Skeletal muscle tissue (tissue), 4 donors: ENCODE results near the gene TRIM17. TPM values are rescaled to one million over a fixed set of nuclear protein-coding genes. Genes with fewer than 3 reads are reported as not detected.

Experiments
- H3K27ac ChIP-seq: one replicate; pipeline ENCODE4 v1.7.0; 2013; ENCODE audit warnings: mild to moderate bottlenecking, low read depth, low read length, inconsistent platforms
- H3K27me3 ChIP-seq, 3 donors: one replicate each; pipeline ENCODE4 v1.7.0; 2013; ENCODE audit warnings: low read length in 3 of 3; ENCODE audit not compliant: control insufficient read depth in 3 of 3, insufficient read depth in 3 of 3
- H3K36me3 ChIP-seq, 3 donors: one replicate each; pipeline ENCODE4 v1.7.0; 2013; ENCODE audit warnings: low read length in 3 of 3; ENCODE audit not compliant: control insufficient read depth in 3 of 3, insufficient read depth in 3 of 3
- H3K4me1 ChIP-seq, 3 donors: one replicate each; pipeline ENCODE4 v1.7.0; 2013; ENCODE audit warnings: low read length in 3 of 3, mild to moderate bottlenecking in 3 of 3; ENCODE audit not compliant: control insufficient read depth in 3 of 3, insufficient read depth in 3 of 3
- H3K4me3 ChIP-seq, 3 donors: one replicate each; pipeline ENCODE4 v1.7.0; 2013; ENCODE audit warnings: low read length in 3 of 3
- H3K9ac ChIP-seq, 3 donors: one replicate each; pipeline ENCODE4 v1.7.0; 2013; ENCODE audit warnings: low read length in 3 of 3, mild to moderate bottlenecking in 3 of 3, moderate library complexity in 2 of 3, low read depth in 1 of 3
- H3K9me3 ChIP-seq, 3 donors: one replicate each; pipeline ENCODE4 v1.7.0; 2013; ENCODE audit warnings: low read length in 3 of 3; ENCODE audit not compliant: control insufficient read depth in 3 of 3
- total RNA-seq: library from RNA; depleted of rRNA; stranded (reverse); fragments of >200 nt; gene quantifications from one replicate; pipeline ENCODE4 v1.2.3, GENCODE V29; 2014
- donor health status: Osteomylitis.

TRIM17 gene
- total RNA-seq, 1 donor from 2014 or later = 0.52 TPM

DNA sequence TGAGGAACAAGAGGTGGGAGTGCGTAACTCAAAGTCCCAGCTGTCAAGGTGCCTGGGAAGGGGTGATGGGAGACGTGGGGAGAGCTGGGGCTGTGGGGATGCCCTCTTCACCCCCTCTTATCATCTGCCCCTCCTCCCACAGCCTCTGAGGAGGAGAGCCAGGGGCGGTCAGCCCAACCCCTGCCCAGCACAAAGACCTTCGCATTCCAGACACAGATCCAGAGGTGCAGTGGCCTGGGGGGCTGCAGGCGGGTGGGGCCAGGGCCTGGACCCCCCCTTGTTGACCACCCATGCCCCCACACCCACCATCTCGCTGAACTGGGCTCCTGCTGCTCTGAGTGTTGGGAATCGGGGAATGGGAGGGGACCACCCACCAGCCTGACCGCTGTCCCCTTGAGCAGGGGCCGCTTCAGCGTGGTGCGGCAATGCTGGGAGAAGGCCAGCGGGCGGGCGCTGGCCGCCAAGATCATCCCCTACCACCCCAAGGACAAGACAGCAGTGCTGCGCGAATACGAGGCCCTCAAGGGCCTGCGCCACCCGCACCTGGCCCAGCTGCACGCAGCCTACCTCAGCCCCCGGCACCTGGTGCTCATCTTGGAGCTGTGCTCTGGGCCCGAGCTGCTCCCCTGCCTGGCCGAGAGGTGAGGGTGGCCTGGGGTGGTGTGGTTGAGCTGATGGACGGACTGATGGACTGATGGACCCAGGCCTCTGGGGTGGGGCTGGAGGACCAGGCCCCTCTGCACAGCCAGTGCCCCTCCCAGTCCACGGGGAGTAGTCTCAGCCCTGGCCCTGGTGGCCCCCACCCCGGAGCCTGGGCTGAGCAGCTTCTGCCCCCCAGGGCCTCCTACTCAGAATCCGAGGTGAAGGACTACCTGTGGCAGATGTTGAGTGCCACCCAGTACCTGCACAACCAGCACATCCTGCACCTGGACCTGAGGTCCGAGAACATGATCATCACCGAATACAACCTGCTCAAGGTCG lies 39.7 kb downstream of the TRIM17 start:
- Histone ChIP-seq H3K36me3 (peaks cover 41 to 67% (median 60%) of the 10 kb centered on the region in 3 donors), H3K27ac (no peak overlapping the region), H3K9me3 (no peaks in the 10 kb centered on the region), H3K4me3 (no peak overlapping the region), H3K27me3 (no peaks in the 10 kb centered on the region), H3K9ac (no peak overlapping the region), H3K4me1 (peaks cover 8 to 55% (median 54%) of the 10 kb centered on the region in 3 donors)

DNA sequence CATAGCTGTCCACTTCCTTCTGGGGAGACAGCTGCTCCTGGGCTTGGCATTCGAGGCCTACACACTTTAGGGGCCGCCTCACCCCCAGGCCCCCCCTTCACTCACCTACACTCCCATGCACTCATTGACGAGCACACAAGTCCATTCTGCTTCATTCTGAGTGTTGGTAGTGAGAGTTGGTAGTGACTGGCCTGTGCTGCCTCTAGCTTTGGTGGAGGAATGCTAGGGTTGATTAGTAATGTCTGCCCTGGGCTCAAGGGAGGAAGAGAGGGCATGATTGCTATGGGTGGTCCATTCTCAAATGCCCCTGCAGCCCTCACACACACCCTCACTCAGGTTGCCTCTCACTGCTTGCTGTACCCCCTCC lies 40.4 kb downstream of the TRIM17 start:
- Histone ChIP-seq H3K4me1 (peaks cover 8 to 61% (median 61%) of the 10 kb centered on the region in 3 donors), H3K27ac (peak overlapping the region; percentile 75), H3K9me3 (no peaks in the 10 kb centered on the region), H3K27me3 (no peaks in the 10 kb centered on the region), H3K4me3 (no peak overlapping the region), H3K36me3 (peaks cover 41 to 70% (median 64%) of the 10 kb centered on the region in 3 donors), H3K9ac (peak overlapping the region in 1 of 3 donors; percentile 62)

GRCh38 chr1:228375578-228376261 lies 40.9 kb downstream of the TRIM17 start:
- Histone ChIP-seq H3K36me3 (peaks cover 44 to 71% (median 67%) of the 10 kb centered on the region in 3 donors), H3K9me3 (no peaks in the 10 kb centered on the region), H3K4me1 (peaks cover 11 to 67% (median 65%) of the 10 kb centered on the region in 3 donors), H3K9ac (peak overlapping the region in 2 of 3 donors; percentile 32 to 62), H3K27me3 (no peaks in the 10 kb centered on the region), H3K4me3 (no peak overlapping the region), H3K27ac (peak overlapping the region; percentile 75)

DNA sequence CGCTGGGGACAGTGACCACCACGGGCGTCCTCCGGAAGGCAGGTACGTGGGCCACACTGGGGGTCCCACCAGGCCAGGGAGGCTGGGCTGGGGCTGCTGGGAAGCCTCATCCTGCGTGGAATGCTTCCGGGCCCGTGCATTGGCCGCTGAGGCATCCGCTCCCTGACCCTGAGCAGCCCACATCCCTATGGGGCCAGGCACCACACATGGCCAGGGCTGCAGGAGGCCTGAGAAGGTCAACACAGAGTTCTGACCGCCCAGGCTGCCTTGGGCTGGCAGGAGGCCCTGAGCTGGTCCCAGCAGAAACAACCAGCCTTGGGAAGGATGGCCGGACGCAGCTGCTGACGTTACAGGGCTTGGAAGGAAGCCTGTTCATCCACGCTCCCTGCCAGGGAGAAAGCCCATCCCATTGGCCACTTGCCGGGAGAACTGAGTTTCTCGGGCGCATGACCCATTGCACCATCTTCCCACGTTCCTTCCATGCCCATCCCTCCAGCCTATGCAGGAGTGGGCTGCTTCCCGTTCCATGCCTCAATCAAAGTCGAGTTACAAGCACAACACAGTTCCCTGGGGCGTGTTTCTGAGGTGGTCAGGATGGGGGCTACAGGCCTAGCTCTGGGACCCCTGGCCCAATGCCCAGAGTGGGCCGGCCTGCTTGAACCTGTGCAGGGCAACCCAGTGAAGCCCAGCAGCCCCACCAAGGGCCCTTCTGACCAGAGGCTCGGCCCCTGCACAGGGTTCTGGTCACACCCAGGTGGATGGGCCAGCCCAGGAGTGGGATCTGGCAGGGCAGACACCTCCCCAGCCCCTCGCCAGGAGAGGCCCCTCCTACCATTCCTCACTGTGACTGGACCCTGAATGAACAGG lies 41.7 kb downstream of the TRIM17 start:
- Histone ChIP-seq H3K27me3 (no peaks in the 10 kb centered on the region), H3K27ac (peak overlapping the region; percentile 75), H3K9me3 (no peaks in the 10 kb centered on the region), H3K36me3 (peaks cover 48 to 79% (median 75%) of the 10 kb centered on the region in 3 donors), H3K4me3 (peak overlapping the region in 1 of 3 donors; percentile 5), H3K9ac (peak overlapping the region in 2 of 3 donors; percentile 32 to 62), H3K4me1 (peaks cover 18 to 74% (median 73%) of the 10 kb centered on the region in 3 donors)

DNA sequence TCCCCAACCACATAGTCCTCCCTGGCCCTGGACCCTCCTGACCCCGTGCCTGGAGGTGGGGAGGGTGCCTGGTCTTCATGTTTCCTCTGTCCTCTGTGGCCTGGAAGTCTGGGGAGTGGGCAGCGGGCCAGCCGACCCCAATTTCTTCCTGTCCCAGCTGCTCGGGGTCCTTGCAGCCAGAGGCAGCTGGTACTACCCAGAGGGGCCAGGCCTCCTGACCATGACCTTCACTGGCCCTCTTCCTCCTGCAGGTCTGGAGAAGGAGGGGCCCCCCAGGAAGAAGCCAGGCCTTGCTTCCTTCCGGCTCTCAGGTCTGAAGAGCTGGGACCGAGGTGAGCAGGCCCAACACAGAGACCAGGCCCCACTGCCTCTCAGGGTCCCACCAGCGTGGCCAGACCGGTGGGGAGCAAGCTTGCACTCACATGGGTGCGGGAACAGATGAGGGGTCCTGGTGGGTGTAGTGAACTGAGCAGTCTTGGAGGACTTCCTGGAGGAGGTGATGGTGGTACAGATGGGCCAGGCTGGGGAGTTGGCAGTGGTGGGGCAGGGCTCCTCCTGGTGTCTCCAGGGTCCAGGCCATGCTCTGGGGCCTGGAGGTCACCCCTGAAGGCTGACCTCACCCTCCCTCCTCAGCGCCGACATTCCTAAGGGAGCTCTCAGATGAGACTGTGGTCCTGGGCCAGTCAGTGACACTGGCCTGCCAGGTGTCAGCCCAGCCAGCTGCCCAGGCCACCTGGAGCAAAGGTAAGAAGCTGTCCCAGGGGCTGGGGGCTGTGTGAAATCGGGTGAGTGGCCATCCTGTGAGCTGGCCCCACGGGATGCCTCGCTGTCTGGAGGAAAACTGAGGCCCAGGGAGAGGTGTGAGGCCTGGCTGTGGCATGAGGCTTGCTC lies 42.7 kb downstream of the TRIM17 start:
- Histone ChIP-seq H3K4me1 (peaks cover 29 to 80% (median 78%) of the 10 kb centered on the region in 3 donors), H3K27ac (peak overlapping the region; percentile 58), H3K27me3 (no peaks in the 10 kb centered on the region), H3K9ac (peak overlapping the region in 2 of 3 donors; percentile 33 to 50), H3K9me3 (no peaks in the 10 kb centered on the region), H3K36me3 (peaks cover 55 to 81% (median 79%) of the 10 kb centered on the region in 3 donors), H3K4me3 (no peak overlapping the region)

- H3K9me3 ChIP-seq = no peaks in the 10 kb centered on the region
- no peaks in the 10 kb centered on the region for H3K27me3 ChIP-seq
- H3K4me1 ChIP-seq = peaks cover 36 to 88% (median 84%) of the 10 kb centered on the region in 3 donors
- peak overlapping the region in 1 of 3 donors; percentile 50 for H3K9ac ChIP-seq
- H3K4me3 ChIP-seq = no peak overlapping the region
- peaks cover 59 to 86% (median 78%) of the 10 kb centered on the region in 3 donors for H3K36me3 ChIP-seq
- peak overlapping the region; percentile 58 for H3K27ac ChIP-seq
These were observed 43.5 kb downstream of the TRIM17 start for GRCh38 chr1:228373004-228373680.

DNA sequence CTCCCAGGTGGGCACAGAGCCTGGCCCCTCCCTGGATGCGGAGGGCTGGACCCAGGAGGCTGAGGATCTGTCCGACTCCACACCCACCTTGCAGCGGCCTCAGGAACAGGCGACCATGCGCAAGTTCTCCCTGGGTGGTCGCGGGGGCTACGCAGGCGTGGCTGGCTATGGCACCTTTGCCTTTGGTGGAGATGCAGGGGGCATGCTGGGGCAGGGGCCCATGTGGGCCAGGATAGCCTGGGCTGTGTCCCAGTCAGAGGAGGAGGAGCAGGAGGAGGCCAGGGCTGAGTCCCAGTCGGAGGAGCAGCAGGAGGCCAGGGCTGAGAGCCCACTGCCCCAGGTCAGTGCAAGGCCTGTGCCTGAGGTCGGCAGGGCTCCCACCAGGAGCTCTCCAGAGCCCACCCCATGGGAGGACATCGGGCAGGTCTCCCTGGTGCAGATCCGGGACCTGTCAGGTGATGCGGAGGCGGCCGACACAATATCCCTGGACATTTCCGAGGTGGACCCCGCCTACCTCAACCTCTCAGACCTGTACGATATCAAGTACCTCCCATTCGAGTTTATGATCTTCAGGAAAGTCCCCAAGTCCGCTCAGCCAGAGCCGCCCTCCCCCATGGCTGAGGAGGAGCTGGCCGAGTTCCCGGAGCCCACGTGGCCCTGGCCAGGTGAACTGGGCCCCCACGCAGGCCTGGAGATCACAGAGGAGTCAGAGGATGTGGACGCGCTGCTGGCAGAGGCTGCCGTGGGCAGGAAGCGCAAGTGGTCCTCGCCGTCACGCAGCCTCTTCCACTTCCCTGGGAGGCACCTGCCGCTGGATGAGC lies 44.3 kb downstream of the TRIM17 start:
- peaks cover 57 to 88% (median 73%) of the 10 kb centered on the region in 3 donors for H3K36me3 ChIP-seq
- H3K4me1 ChIP-seq = peaks cover 39 to 91% (median 88%) of the 10 kb centered on the region in 3 donors
- H3K9me3 ChIP-seq = no peaks in the 10 kb centered on the region
- no peak overlapping the region for H3K4me3 ChIP-seq
- H3K9ac ChIP-seq = peak overlapping the region in 1 of 3 donors; percentile 45
- H3K27ac ChIP-seq = peak overlapping the region; percentile 58
- no peaks in the 10 kb centered on the region for H3K27me3 ChIP-seq

DNA sequence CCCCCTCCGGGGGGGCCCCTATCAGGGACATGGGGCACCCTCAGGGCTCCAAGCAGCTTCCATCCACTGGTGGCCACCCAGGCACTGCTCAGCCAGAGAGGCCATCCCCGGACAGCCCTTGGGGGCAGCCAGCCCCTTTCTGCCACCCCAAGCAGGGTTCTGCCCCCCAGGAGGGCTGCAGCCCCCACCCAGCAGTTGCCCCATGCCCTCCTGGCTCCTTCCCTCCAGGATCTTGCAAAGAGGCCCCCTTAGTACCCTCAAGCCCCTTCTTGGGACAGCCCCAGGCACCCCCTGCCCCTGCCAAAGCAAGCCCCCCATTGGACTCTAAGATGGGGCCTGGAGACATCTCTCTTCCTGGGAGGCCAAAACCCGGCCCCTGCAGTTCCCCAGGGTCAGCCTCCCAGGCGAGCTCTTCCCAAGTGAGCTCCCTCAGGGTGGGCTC lies 44.9 kb downstream of the TRIM17 start:
- peak overlapping the region; percentile 56 for H3K27ac ChIP-seq
- peaks cover 57 to 88% (median 73%) of the 10 kb centered on the region in 3 donors for H3K36me3 ChIP-seq
- peaks cover 39 to 97% (median 93%) of the 10 kb centered on the region in 3 donors for H3K4me1 ChIP-seq
- no peaks in the 10 kb centered on the region for H3K27me3 ChIP-seq
- H3K9ac ChIP-seq = peak overlapping the region in 1 of 3 donors; percentile 45
- H3K9me3 ChIP-seq = no peaks in the 10 kb centered on the region
- H3K4me3 ChIP-seq = no peak overlapping the region
